GM18511 (cell line): ENCODE data around the gene CCDC17.

ENCODE experiments used
- ATAC-seq: cut with Tn5 transposase; IDR thresholded peaks from one replicate; pipeline ENCODE4 v1.9.1; 2021; ENCODE audit warnings: mild to moderate bottlenecking, moderate library complexity; ENCODE audit not compliant: unreplicated experiment

Gene CCDC17

GRCh38 chr1:45623972-45624371, at the start of gene CCDC17:
CCDC17 (minus strand) TSS chr1:45624054; CDS start chr1:45623909, 145 bp downstream.
- no peak for ATAC-seq

GRCh38 chr1:45669859-45670655, 46.2 kb upstream of the CCDC17 start:
- ATAC-seq, result no peak

GRCh38 chr1:45669379-45669778, 45.5 kb upstream of the CCDC17 start:
- ATAC-seq, result no peak

- ATAC-seq, result no peak
These were observed 44.7 kb upstream of the CCDC17 start for GRCh38 chr1:45668526-45668925.

GRCh38 chr1:45667321-45668111, 43.7 kb upstream of the CCDC17 start:
- no peak for ATAC-seq

GRCh38 chr1:45666836-45667235, 43.0 kb upstream of the CCDC17 start:
- no peak for ATAC-seq

- no peak for ATAC-seq
These were observed 36.5 kb upstream of the CCDC17 start for GRCh38 chr1:45660336-45660735.

GRCh38 chr1:45659222-45659621, 35.4 kb upstream of the CCDC17 start:
- ATAC-seq, result no peak

GRCh38 chr1:45658171-45658570, 34.3 kb upstream of the CCDC17 start:
- no peak for ATAC-seq

GRCh38 chr1:45656573-45657226, 32.8 kb upstream of the CCDC17 start:
- no peak for ATAC-seq

- no peak for ATAC-seq
These were observed 30.9 kb upstream of the CCDC17 start for GRCh38 chr1:45654540-45655280.

- ATAC-seq, result no peak
These were observed 23.6 kb upstream of the CCDC17 start for GRCh38 chr1:45647248-45648021.

- ATAC-seq, result no peak
These were observed 20.8 kb upstream of the CCDC17 start for GRCh38 chr1:45644661-45645060.

- no peak for ATAC-seq
These were observed 20.1 kb upstream of the CCDC17 start for GRCh38 chr1:45643978-45644377.

GRCh38 chr1:45643321-45643720, 19.5 kb upstream of the CCDC17 start:
- no peak for ATAC-seq

- no peak for ATAC-seq
These were observed 16.4 kb upstream of the CCDC17 start for GRCh38 chr1:45640293-45640692.

- no peak for ATAC-seq
These were observed 11.4 kb upstream of the CCDC17 start for GRCh38 chr1:45635211-45635610.

- ATAC-seq, result no peak
These were observed 6.6 kb upstream of the CCDC17 start for GRCh38 chr1:45630429-45630828.

GRCh38 chr1:45629035-45629434, 5.2 kb upstream of the CCDC17 start:
- ATAC-seq, result no peak
